Lung (tissue), 12 donors: ENCODE measurements around the gene BMERB1. TPM values are rescaled to one million over a fixed set of nuclear protein-coding genes. Genes with fewer than 3 reads are reported as not detected.

Source experiments
- ATAC-seq: fragments of 200-7000 bp; cut with Tn5 transposase; one replicate; pipeline ENCODE4 v1.9.1; 2020; ENCODE audit warnings: moderate number of reproducible peaks; ENCODE audit not compliant: insufficient read depth, low FRiP score
- DNase-seq, 3 donors: peaks; one replicate each; pipeline ENCODE4 v3.0.0-alpha.2; 2013 to 2017
- H3K27ac ChIP-seq, 2 donors: one replicate each; pipeline ENCODE4 v1.5.1; 2013; ENCODE audit warnings: mild to moderate bottlenecking in 2 of 2, moderate library complexity in 2 of 2, control low read depth in 1 of 2, inconsistent platforms in 1 of 2, low read depth in 1 of 2, low read length in 1 of 2
- H3K27me3 ChIP-seq, 3 donors: one replicate each; pipeline ENCODE4 v1.5.1; 2013; ENCODE audit warnings: low read length in 2 of 3; ENCODE audit not compliant: control insufficient read depth in 3 of 3, insufficient read depth in 3 of 3
- H3K36me3 ChIP-seq, 4 donors: one replicate each; pipeline ENCODE4 v1.5.1; 2013; ENCODE audit warnings: low read length in 4 of 4, mild to moderate bottlenecking in 1 of 4, moderate library complexity in 1 of 4; ENCODE audit not compliant: control insufficient read depth in 4 of 4, insufficient read depth in 4 of 4
- H3K4me1 ChIP-seq, 5 donors: one replicate each; pipeline ENCODE4 v1.5.1; 2013; ENCODE audit warnings: low read length in 5 of 5, mild to moderate bottlenecking in 2 of 5, moderate library complexity in 1 of 5; ENCODE audit not compliant: control insufficient read depth in 5 of 5, insufficient read depth in 5 of 5
- H3K4me3 ChIP-seq: one replicate; pipeline ENCODE4 v1.5.1; 2013; ENCODE audit warnings: mild to moderate bottlenecking, control low read depth, moderate library complexity
- H3K9ac ChIP-seq, 2 donors: one replicate each; pipeline ENCODE4 v1.5.1; 2013; ENCODE audit warnings: low read length in 2 of 2, control low read depth in 1 of 2; ENCODE audit not compliant: insufficient read depth in 1 of 2
- H3K9me3 ChIP-seq, 4 donors: one replicate each; pipeline ENCODE4 v1.5.1; 2013; ENCODE audit warnings: low read length in 3 of 4, mild to moderate bottlenecking in 1 of 4, moderate library complexity in 1 of 4; ENCODE audit not compliant: control insufficient read depth in 4 of 4, insufficient read depth in 3 of 4
- CTCF ChIP-seq: IDR thresholded peaks from 2 replicates; pipeline ENCODE4 v1.5.1; 2012; ENCODE audit warnings: mild to moderate bottlenecking; ENCODE audit errors: control extremely low read depth, extremely low read depth
- WGBS, 2 donors: extraction: QIAGEN DNeasy Blood & Tissue Kit; methylation state at CpG; one replicate each; pipeline ENCODE4 v1.1.7; 2013; 5-methylcytosine and 5-hydroxymethylcytosine counted together
- polyA plus RNA-seq, 2 donors: library from polyadenylated mRNA; stranded (reverse); fragments of 200-250 nt; gene quantifications; one replicate each; pipeline ENCODE4 v1.2.1, GENCODE V29; 2013
- total RNA-seq, 2 donors: library from RNA; depleted of rRNA in 1 of 2; stranded (reverse); fragments of >200 nt in 1 of 2; gene quantifications; one replicate each; pipeline ENCODE4 v1.2.1, GENCODE V29; 2014 to 2021
- donor health status: control.
- donor health status: control.
- donor health status: Bipolar disorder and iron deficiency.
- donor health status: healthy.
- donor health status: DM: yes; HTN: yes; CAD: no.

Gene BMERB1
- total and polyA plus RNA-seq, 4 donors = 5.6 to 17.5 (median 7.9) TPM

GRCh38 chr16:15611610-15612009, 177.2 kb downstream of the BMERB1 start:
- 90 to 91% methylated on average over 7 of the region's 7 CpGs for WGBS, 2 donors
- DNase-seq (no peak), ATAC-seq (no peak)
- H3K27me3 ChIP-seq = no peaks in the 10 kb centered on the region
- TF ChIP-seq CTCF = no peak
- peaks cover 35 to 62% (median 44%) of the 10 kb centered on the region in 4 donors for H3K36me3 ChIP-seq
- H3K4me3 ChIP-seq = no peak overlapping the region
- no peaks in the 10 kb centered on the region for H3K9me3 ChIP-seq
- H3K27ac ChIP-seq = no peak overlapping the region
- H3K4me1 ChIP-seq = peaks cover 0 to 5% (median 0%) of the 10 kb centered on the region in 5 donors
- H3K9ac ChIP-seq = no peak overlapping the region

- Histone ChIP-seq H3K36me3 (peaks cover 37 to 60% (median 46%) of the 10 kb centered on the region in 4 donors), H3K9me3 (no peaks in the 10 kb centered on the region), H3K27ac (no peak overlapping the region), H3K27me3 (no peaks in the 10 kb centered on the region), H3K9ac (no peak overlapping the region), H3K4me1 (peaks cover 0 to under 1% (median 0%) of the 10 kb centered on the region in 5 donors), H3K4me3 (no peak overlapping the region)
- no peak for TF ChIP-seq CTCF
- no peak for DNase-seq
- 73 to 75% methylated on average over 4 of the region's 4 CpGs for WGBS, 2 donors
- no peak for ATAC-seq
These were observed 179.3 kb downstream of the BMERB1 start for GRCh38 chr16:15613676-15614075.

GRCh38 chr16:15616012-15616411, 181.6 kb downstream of the BMERB1 start:
- Histone ChIP-seq H3K36me3 (peaks cover 39 to 56% (median 48%) of the 10 kb centered on the region in 4 donors), H3K27ac (no peak overlapping the region), H3K9me3 (no peaks in the 10 kb centered on the region), H3K9ac (no peak overlapping the region), H3K4me3 (no peak overlapping the region), H3K4me1 (peaks cover 0 to 4% (median 0%) of the 10 kb centered on the region in 5 donors), H3K27me3 (no peaks in the 10 kb centered on the region)
- ATAC-seq = no peak
- no peak for DNase-seq
- WGBS, 2 donors = 97 to 99% methylated on average over 4 of the region's 4 CpGs
- no peak for TF ChIP-seq CTCF
